Stimulated activated CD8-positive, alpha-beta memory T cell treated with anti-CD3 and anti-CD28 coated beads, Interleukin-4, amount 100 ng/mL, for 24 hours (primary cell): ENCODE measurements around the gene NUTM2B.
"Not testable (repeated sequence)": the region's sequence is repeated elsewhere in the genome, so short reads cannot be mapped to it uniquely, and the experiment has no call there.

Experiments
- DNase-seq: peaks from one replicate; pipeline ENCODE4 v3.0.0-alpha.2; 2020; ENCODE audit warnings: low read depth

NUTM2B gene

GRCh38 chr10:79702927-79703326 lies at the start of gene NUTM2B:
NUTM2B (plus strand) TSS chr10:79703227; CDS start chr10:79703610, 383 bp downstream.
- DNase-seq, result not testable (repeated sequence)

DNA sequence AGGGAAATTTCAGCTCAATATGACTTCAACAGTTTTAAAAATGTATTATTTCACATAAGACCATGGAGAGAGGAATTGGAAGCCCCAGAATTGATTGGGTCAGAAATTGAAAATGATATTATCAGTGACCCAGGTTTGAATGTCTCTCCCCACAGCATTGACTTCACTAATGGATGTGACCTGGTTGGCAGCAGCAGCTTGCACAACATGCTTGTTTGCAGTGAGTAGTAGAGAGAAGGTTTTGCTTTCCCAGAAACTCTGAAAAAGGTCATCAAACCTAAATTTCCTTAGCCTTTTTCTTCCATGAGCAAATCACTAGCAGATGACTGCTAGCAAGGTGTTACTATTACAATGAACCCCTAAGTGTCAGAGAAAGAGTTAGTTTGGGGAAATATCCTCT lies 39.7 kb upstream of the NUTM2B start:
- not testable (repeated sequence) for DNase-seq

- not testable (repeated sequence) for DNase-seq
Measured at GRCh38 chr10:79664686-79665085, 38.3 kb upstream of the NUTM2B start.

GRCh38 chr10:79669248-79669788 lies 33.7 kb upstream of the NUTM2B start:
- not testable (repeated sequence) for DNase-seq

GRCh38 chr10:79674878-79675277 lies 28.1 kb upstream of the NUTM2B start:
- not testable (repeated sequence) for DNase-seq

- not testable (repeated sequence) for DNase-seq
Measured at GRCh38 chr10:79683026-79683883, 19.8 kb upstream of the NUTM2B start.

- not testable (repeated sequence) for DNase-seq
Measured at GRCh38 chr10:79683884-79684720, 18.9 kb upstream of the NUTM2B start.

- DNase-seq, result peak; percentile 52
Measured at GRCh38 chr10:79685044-79685685, 17.9 kb upstream of the NUTM2B start.

DNA sequence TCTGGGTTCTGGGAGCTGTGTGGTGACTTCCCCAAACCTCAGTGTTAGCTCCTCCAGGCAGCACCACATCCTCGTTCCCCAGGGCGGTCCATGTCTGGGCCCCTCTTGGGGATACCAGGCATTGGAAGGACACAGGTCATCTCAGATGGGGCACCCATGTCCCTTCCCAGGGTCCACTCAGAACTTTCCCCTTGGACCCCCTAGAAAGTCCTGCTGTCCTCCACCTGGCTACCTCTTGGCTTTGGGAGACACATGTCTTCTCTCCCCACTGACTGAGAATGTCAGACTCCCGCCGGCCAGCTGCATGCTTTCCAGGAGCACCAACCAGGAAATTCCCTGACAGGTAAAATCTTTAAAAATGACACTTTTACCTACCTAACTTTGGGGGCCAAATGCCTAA lies 16.4 kb upstream of the NUTM2B start:
- not testable (repeated sequence) for DNase-seq

- not testable (repeated sequence) for DNase-seq
Measured at GRCh38 chr10:79687406-79688150, 15.4 kb upstream of the NUTM2B start.

DNA sequence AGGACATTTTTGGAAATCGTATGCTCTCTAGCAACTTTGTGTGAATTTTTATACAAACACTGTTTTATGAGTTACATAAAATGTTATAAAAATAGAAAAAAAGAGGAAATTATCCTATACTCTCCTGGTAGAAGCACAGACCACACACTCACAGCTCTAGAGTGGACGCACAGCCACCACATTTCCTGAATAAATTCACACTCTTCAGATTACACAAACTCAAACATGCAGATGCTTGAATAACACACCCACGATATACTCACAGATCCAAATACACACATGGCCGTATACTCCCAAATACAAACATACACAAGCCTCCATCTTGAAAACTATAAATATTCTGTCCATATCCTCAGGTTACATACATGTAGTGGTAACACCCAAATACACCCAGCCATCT lies 14.2 kb upstream of the NUTM2B start:
- DNase-seq, result not testable (repeated sequence)

- not testable (repeated sequence) for DNase-seq
Measured at GRCh38 chr10:79696596-79696995, 6.4 kb upstream of the NUTM2B start.

DNA sequence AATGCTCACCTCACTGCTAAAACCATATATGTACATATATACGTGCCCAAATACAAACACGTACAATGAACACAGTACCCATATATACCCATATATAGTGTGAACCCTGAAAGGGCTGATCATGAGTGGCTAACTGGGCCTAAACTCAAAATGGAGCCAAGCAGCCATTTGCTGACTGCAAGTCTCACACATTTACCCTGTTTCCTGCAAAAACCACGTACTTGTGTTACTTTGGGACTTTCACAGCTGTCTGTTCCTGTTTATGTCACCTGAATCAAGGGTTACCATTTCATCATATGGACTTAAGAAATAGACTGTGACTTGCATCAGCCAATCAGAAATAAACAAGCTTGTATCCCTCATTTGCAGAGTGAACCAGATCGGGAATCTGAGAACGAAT lies 5.9 kb upstream of the NUTM2B start:
- not testable (repeated sequence) for DNase-seq

- not testable (repeated sequence) for DNase-seq
Measured at GRCh38 chr10:79700381-79700944, 2.6 kb upstream of the NUTM2B start.

GRCh38 chr10:79707017-79707416 lies 4.0 kb downstream of the NUTM2B start:
- DNase-seq, result not testable (repeated sequence)

DNA sequence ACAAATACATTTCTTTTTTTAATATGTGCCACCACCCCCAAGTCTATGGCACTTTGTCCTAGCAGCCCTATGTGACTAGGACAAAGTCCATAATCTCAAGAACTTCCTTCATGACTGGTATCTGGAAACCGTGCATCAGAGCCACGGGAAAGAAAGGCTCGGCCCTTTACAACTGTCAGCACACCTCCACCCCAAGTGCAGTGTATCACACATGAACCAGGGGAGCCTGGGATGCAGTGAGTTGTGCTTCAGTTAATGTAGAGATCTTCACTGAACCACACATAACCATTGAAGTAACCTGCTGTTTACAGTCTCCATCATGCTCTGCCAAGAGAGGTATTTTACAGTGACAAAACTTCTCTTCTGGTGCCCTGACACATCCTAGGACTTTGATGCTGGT lies 11.9 kb downstream of the NUTM2B start:
- DNase-seq, result not testable (repeated sequence)

DNA sequence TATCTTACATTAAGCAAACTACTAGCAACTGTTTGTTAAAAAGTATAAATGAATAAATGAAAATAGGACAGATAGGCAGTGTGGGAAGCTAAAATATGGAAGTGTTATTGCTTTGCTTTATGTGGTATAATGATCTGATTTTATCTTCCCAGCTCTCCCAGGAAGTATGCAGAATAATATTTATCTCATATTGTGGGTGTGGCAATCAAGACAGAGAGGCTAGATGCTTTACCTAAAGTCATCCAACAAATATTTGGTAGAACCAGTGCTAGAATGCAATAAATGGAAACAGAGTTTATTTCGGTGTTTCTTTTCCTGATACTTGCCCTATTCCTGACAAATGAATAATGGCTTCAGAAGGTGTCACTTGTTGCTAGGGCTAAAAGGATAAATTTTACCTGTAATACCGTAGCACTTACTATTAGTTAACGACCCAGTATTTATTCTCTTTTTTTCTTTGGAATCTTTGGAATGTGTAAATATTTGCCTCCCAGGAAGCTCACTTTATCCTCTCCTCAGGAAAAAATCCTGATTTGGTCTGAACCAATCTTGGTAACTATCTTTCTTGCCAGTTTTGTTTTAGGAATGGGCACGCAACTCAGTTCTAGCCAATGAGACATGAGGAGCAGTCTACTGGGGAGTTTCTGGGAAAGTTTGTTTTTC lies 14.0 kb downstream of the NUTM2B start:
- not testable (repeated sequence) for DNase-seq

DNA sequence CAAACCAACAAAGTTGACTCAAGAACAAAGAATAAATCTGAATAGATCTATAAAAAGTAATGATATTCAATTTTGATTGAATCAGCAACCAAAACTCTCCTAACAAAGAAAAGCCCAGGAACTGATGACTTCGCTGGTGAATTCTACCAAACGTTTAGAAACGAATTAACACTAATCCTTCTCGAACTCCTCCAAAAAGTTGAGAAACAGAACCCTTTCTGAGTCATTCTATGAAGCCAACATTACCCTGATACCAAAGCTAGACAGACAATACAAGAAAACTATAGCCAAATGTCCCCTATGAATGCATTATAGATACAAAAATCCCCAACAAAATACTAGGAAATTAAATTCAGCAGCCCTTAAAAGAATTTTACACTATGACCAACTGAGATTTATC lies 17.0 kb downstream of the NUTM2B start:
- DNase-seq, result not testable (repeated sequence)

GRCh38 chr10:79726620-79727019 lies 23.6 kb downstream of the NUTM2B start:
- not testable (repeated sequence) for DNase-seq

DNA sequence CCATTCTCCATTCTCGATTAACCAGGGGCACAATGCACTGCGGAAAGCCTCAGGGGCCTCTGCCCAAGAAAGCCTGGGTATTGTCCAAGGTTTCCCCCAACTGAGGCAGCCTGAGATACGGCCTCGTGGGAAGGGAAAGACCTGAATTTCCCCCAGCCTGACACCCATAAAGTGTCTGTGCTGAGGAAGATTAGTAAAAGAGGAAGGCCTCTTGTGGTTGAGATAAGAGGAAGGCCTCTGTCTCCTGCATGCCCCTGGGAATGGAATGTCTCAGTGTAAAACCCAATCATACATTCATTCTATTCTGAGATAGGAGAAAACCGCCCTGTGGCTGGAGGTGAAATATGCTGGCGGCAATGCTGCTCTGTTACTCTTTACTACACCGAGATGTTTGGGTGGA lies 41.8 kb downstream of the NUTM2B start:
- DNase-seq, result not testable (repeated sequence)
